Retina (tissue), 1 donor: Measurements from ENCODE around the gene P2RX7.

Experiments used
- DNase-seq: peaks from one replicate; pipeline ENCODE4 v3.0.0-alpha.2; 2016

The P2RX7 gene

GRCh38 chr12:121111684-121112083 lies 21.0 kb upstream of the P2RX7 start:
- no peak for DNase-seq

DNA sequence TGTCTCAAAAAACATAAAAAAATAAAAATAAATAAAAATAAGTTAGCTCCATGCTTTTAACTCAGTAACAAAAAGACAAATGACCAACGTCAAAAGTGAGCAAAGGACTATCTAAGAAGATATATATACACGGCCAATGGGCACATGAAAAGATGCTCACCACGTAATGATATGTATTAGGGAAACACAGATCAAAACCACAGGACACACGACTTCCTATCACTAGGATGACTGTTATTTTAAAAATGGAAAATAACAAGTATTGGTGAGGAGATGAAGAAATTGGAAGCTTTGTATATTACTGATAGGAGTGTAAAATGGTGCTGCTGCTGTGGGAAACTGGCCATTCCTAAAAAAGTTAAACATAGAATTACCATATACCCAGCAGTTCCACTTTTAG lies 20.2 kb upstream of the P2RX7 start:
- no peak for DNase-seq

DNA sequence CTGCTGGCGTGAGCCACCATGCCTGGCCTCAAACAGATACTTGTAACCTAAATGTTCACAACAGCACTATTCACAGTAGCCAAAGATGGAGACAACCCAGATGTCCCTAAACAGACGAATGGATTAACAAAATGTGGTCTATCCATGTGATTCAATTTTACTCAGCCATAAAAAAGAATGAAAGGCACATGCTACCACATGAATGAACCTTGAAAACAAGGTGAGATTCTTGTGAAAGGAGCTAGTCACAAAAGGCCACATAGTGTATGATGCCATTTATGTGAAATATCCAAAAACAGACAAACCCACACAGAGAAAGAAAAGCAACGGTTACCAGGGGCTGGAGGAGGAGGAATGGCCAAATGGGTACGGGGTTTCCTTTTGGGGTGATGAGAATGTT lies 19.6 kb upstream of the P2RX7 start:
- no peak for DNase-seq

DNA sequence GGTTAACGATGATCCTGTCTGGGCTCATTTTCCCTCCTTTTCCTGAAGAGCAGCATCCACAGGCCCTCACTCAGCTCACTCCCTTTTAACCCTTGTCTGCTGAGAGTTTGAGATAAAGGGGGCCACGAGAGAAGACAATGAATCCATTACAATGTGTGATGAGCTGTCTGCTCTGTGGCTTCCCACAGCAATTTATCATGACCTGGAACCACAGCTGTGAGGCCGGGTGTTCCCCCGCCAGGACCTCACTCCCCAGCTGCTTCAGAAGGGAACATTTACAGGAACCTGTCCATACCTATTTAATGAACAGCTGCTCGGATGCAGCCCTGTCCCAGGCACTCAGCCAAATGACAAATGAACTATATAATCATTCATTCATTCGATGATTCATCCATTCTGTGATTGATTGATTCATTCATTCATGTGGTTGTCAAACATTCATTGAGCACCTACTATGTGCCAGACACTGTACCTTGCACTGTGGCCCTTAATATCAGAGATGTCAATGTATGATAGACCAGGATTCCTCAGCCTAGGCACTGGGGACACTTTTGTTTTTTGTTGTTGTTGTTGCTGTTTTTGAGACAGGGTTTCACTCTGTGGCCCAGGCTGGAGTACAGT lies 18.5 kb upstream of the P2RX7 start:
- no peak for DNase-seq

DNA sequence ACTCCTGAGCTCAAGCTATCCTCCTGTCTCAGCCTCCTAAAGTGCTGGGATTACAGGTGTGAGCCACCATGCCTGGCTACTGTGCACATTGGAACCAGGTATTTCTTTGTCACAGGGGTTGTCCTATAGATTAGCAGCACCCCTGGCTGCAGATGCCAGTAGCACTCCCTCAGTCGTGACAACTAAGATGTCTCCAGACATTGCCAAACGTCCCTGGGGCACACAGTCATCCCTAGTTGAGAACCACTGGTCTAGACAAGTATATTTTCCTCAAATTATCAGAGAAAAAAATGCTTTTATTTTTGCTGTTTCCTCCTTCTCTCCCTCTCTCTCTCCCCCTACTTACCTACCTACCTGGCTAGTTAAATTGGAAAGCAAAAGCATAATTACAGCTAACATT lies 17.9 kb upstream of the P2RX7 start:
- DNase-seq, result no peak

- no peak for DNase-seq
These were observed 17.1 kb upstream of the P2RX7 start for GRCh38 chr12:121115530-121115929.

GRCh38 chr12:121116318-121117225 lies 16.1 kb upstream of the P2RX7 start:
- no peak for DNase-seq

- no peak for DNase-seq
These were observed 15.4 kb upstream of the P2RX7 start for GRCh38 chr12:121117226-121117777.

DNA sequence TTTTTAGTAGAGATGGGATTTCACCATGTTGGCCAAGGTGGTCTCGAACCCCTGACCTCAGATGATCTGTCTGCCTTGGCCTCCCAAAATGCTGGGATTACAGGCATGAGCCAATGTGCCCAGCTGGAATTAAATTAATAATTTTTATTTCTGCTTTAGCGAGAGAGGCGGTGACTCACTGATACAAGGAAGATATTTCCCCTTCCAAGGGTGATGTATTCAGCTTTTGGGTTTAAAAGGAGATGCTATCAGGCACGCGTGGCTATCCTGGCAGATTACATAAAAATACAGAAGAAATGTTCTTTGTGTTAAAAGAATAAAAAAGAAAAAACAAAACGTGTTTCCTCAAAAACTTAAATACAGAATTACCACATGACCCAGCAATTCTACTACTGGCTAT lies 12.4 kb upstream of the P2RX7 start:
- no peak for DNase-seq

DNA sequence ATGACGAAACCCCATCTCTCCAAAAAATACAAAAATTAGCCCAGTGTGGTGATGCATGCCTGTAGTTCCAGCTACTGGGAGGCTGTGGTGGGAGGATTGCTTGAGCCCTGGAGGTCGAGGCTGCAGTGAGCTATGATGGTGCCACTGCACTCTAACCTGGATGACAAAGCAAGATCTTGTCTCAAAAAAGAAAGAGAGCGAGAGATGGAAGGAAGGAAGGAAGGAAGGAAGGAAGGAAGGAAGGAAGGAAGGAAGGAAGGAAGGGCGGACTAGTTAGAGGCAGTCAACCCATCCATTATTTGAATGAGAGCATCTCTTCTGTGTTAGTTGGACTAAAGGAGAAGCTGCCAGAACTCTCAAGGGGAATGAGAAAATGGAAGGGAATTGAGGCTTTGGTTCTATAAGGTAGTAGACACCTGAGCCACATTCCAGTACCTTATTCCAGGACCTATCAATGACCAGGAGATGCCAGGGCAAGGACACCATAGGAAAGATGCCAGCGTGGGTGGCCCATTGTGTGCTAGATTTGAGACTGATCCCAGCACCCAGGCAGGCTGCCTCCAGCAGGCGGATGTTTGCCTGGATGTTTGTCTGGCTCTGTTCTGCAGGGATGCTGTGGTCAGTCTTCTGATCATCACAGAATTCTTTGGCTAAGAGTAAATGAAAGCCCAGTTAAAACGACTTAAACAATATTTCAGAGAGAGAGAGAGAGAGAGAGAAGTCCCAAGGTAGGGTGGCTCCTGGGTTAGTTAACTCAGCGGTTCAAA lies 11.5 kb upstream of the P2RX7 start:
- no peak for DNase-seq

GRCh38 chr12:121121805-121122204 lies 10.9 kb upstream of the P2RX7 start:
- no peak for DNase-seq

- no peak for DNase-seq
These were observed 9.2 kb upstream of the P2RX7 start for GRCh38 chr12:121123488-121123887.

DNA sequence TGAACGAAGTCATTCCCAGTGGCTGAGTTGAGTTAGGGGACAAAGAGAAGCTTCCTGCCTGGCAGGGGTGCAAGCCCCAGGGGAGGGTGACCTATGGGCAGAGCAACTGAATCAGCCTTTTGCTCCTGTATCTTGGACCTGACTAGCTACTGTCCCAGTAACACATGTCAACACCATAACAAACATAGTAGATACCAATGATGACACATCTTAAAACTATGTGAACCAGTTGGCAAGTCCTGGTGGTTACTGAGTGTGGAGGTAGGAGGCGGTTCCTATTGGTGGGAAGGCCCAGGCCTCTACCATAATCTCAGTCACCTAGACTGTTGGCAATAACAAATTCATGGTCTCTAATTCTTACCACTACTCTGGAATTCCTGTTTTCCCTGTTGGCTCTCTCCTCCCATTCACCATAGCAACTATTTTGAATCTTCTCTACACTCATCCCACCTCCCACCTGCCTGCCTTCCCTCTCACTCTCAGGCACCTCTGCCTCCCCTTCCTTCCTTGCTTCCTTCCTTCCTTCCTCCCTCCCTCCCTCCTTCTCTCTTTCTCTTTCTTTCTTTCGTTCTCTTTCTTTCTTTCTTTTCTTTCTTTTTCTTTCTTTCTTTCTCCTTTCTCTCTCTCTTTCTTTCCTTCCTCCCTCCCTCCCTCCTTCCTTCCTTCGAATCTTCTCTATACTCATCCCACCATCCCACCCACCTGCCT lies 8.1 kb upstream of the P2RX7 start:
- no peak for DNase-seq

GRCh38 chr12:121127501-121127900 lies 5.2 kb upstream of the P2RX7 start:
- no peak for DNase-seq

- DNase-seq, result no peak
These were observed 3.5 kb upstream of the P2RX7 start for GRCh38 chr12:121128908-121129810.

DNA sequence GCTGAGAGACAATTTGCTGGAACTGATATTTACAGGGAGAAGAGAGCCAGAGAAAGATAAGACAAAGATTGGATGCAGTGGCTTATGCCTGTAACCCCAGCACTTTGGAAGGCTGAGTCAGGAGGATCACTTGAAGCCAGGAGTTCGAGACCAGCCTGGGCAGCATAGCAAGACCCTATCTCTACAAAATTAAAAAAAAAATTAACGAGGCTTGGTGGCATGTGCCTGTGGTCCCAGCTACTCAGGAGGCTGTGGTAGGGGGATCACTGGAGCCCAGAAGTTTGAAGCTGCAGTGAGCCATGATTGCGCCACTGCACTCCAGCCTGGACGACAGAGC lies 2.9 kb upstream of the P2RX7 start:
- no peak for DNase-seq

GRCh38 chr12:121130866-121131373 lies 1.8 kb upstream of the P2RX7 start:
- DNase-seq, result no peak

- no peak for DNase-seq
These were observed 735 bp upstream of the P2RX7 start for GRCh38 chr12:121131941-121132341.

- no peak for DNase-seq
These were observed 1.2 kb downstream of the P2RX7 start for GRCh38 chr12:121133838-121134237.

DNA sequence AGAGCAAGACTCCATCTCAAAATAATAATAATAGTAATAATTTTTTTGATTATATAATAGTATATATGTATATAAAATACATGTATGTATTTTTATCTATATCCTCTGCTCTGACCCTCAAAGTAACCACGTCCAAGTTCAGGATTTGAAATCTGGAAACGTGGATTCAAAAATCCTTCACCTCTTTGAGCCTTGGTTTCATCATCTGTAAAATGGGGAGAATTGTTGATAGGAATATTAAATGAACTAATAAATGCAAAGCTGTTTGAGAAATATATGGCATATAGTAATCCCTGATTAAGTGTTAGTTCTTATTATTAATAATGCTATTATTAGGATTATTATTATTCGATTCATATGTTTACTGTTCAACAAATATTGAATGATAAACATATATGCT lies 2.6 kb downstream of the P2RX7 start:
- no peak for DNase-seq

DNA sequence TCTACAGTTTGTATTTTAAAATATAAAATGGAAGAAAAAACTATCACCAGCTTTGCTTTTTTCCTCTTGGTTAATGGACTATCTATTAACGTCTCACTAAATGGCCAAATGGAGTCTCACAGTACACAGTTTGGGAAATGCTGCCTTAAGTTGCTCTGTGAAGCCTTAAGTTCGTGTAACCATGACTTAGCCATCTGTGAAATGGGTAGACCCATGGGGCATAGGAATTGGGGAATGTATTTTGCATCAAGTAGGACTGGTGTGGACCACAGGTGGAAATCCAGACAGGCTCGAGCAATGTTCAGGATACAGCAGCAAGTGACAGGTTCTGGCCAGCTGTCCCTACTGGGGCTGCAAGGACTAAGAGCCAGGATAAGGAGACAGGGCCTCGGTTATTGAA lies 4.8 kb downstream of the P2RX7 start:
- DNase-seq, result no peak

DNA sequence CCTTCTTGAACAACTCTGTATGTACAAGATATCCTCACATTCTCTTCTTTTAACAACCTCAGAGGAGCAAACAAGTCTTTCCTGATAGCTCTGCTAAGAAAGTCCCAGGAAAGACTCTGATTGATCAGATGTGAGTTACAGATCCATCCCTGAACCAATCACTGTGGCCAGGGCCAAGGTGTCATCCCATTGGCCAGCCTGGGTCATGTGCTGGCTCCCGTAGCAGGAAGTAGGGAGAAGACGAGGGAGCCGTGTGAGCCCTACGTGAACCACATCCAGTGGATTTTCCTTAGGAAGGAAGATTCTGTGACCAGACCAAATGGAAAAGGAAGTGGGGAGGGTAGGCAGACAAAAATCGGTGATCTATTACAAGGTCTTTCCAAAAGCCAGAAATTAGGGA lies 5.6 kb downstream of the P2RX7 start:
- DNase-seq, result no peak
